ENCODE results near the gene EPPIN. TPM values are rescaled to one million over a fixed set of nuclear protein-coding genes. Genes with fewer than 3 reads are reported as not detected.

The EPPIN gene
- total and polyA plus RNA-seq, 2 of the 8 experiments (the other 6 are each of a cell fraction or from before 2014, with no cell fraction given) = 0.06 TPM; not detected in 1

GRCh38 chr20:45595235-45595634 lies 48.0 kb upstream of the EPPIN start:
- no peak overlapping the region for H4K8ac ChIP-seq (ENCODE audit: extremely low read depth, insufficient read depth, low read length)
- H3K9me3 ChIP-seq (ENCODE audit: insufficient read depth in 2 of 2, low read depth in 1 of 2, low read length in 1 of 2) = no peaks in the 10 kb centered on the region
- no peaks in the 10 kb centered on the region; a peak in 1 of 7 replicates for H3K27me3 ChIP-seq (replicated peaks in 1 of 4; ENCODE audit: control insufficient read depth in 3 of 4, extremely low read depth in 1 of 4, insufficient read depth in 3 of 4, low read length in 3 of 4)
- no peak overlapping the region for H3K4me2 ChIP-seq (ENCODE audit: insufficient read depth in 1 of 2, low read depth in 2 of 2, low read length in 2 of 2)
- no peak overlapping the region for H3K14ac ChIP-seq (ENCODE audit: insufficient read length)
- H2BK20ac ChIP-seq (ENCODE audit: low read length) = no peak overlapping the region; the same call in 1 of the 2 replicates
- H3K27ac ChIP-seq (ENCODE audit: low read depth, low read length) = no peak overlapping the region
- no peak overlapping the region for H3K4me3 ChIP-seq (ENCODE audit: extremely low read depth in 1 of 4, insufficient read depth in 2 of 4, low read depth in 3 of 4, low read length in 4 of 4)
- no peak overlapping the region for H3K18ac ChIP-seq (ENCODE audit: extremely low read depth, low read length)
- H2BK15ac ChIP-seq (ENCODE audit: low read length) = no peak overlapping the region
- H2BK120ac ChIP-seq (replicated peaks; ENCODE audit: low read depth, low read length) = no peak overlapping the region
- no peak overlapping the region for H3K23ac ChIP-seq (ENCODE audit: insufficient read length)
- H4K91ac ChIP-seq (replicated peaks; ENCODE audit: insufficient read length, low read length) = no peak overlapping the region
- no peaks in the 10 kb centered on the region for H3K36me3 ChIP-seq (ENCODE audit: control insufficient read depth in 2 of 4, insufficient read depth in 4 of 4, low read length in 3 of 4)
- no peak overlapping the region for H2AFZ ChIP-seq (ENCODE audit: low read length)
- 40% methylated on average over 1 of the region's 1 CpG; no CpG with 5 or more reads in 1 of the 2 experiments for WGBS, 2 experiments (ENCODE audit: extremely low coverage in 1 of 2, insufficient coverage in 1 of 2, insufficient read length in 1 of 2, insufficient replicate concordance in 2 of 2, low coverage in 1 of 2, low lambda C conversion rate in 2 of 2, missing lambda C conversion rate in 1 of 2)
- no peak for DNase-seq (ENCODE audit: low read depth in 1 of 2, low spot score in 2 of 2)
- H2BK5ac ChIP-seq (ENCODE audit: low read depth, low read length) = no peak overlapping the region
- no peak overlapping the region for H2BK12ac ChIP-seq (ENCODE audit: low read depth, low read length)
- H4K5ac ChIP-seq (ENCODE audit: insufficient read length, low read depth, low read length) = no peak overlapping the region
- POLR2A ChIA-PET (ENCODE audit: partially characterized antibody) = no interaction called here
- H3K79me1 ChIP-seq (ENCODE audit: low read depth, low read length) = no peaks in the 10 kb centered on the region
- no peaks in the 10 kb centered on the region for H3K79me2 ChIP-seq (ENCODE audit: control insufficient read depth in 1 of 2, insufficient read depth in 2 of 2, low read length in 2 of 2)
- CTCF ChIA-PET (ENCODE audit: partially characterized antibody) = interaction anchor here (2.1 to 4.8 kb wide), 2 partner anchors 35 to 175 kb away, joined by 9 to 48 read pairs; partner anchors contain the start of gene WFDC10A
- H3K4me1 ChIP-seq (replicated peaks in 1 of 4; ENCODE audit: control insufficient read depth in 3 of 4, insufficient read depth in 4 of 4, low read length in 3 of 4) = no peaks in the 10 kb centered on the region
- H3K9ac ChIP-seq (replicated peaks in 1 of 4; ENCODE audit: extremely low read depth in 1 of 4, low read depth in 3 of 4, low read length in 3 of 4) = no peak overlapping the region
- no peak overlapping the region for H3K56ac ChIP-seq (replicated peaks; ENCODE audit: insufficient read length, low read depth, low read length)
- H4K20me1 ChIP-seq (replicated peaks in 1 of 2; ENCODE audit: control insufficient read depth in 1 of 2, insufficient read depth in 2 of 2, low read length in 2 of 2) = no peaks in the 10 kb centered on the region
- TF ChIP-seq CHD1 (IDR thresholded peaks at IDR 0.05; ENCODE audit: low read depth, low read length) = no peak
- TF ChIP-seq CHD2 (IDR thresholded peaks at IDR 0.05; ENCODE audit: low read length) = no peak
- TF ChIP-seq POLR2A (IDR thresholded peaks at IDR 0.05; ENCODE audit: control extremely low read depth in 1 of 2, low read depth in 2 of 2, low read length in 2 of 2) = no peak
- no peak for TF ChIP-seq MAFK (IDR thresholded peaks at IDR 0.05; ENCODE audit: low read depth, low read length)
- H3K4ac ChIP-seq (replicated peaks; ENCODE audit: insufficient read length, low read depth, low read length) = no peak overlapping the region
- H2AK5ac ChIP-seq (ENCODE audit: low read depth, low read length) = no peak overlapping the region
- FAIRE-seq = no peak
- H3K23me2 ChIP-seq (ENCODE audit: low read depth, low read length) = no peaks in the 10 kb centered on the region; the same call in 1 of the 2 replicates
